CD4-positive, alpha-beta T cell treated with Interleukin-21 for 1 hour (primary cell): ENCODE measurements around the gene ZNF496.
"Not testable (repeated sequence)": the region's sequence is repeated elsewhere in the genome, so short reads cannot be mapped to it uniquely, and the experiment has no call there.

Experiments
- DNase-seq: peaks from one replicate; pipeline ENCODE4 v3.0.0-alpha.2; 2020

The ZNF496 gene

GRCh38 chr1:247331525-247332214 is at the start of gene ZNF496:
Gene ZNF496 (minus strand): TSS chr1:247331867. CDS start chr1:247329578, 2,289 bp downstream.
- peak; percentile 66 for DNase-seq

- DNase-seq, result no peak
These were observed 46.8 kb upstream of the ZNF496 start for GRCh38 chr1:247378334-247379073.

- DNase-seq, result not testable (repeated sequence)
These were observed 46.0 kb upstream of the ZNF496 start for GRCh38 chr1:247377656-247378055.

DNA sequence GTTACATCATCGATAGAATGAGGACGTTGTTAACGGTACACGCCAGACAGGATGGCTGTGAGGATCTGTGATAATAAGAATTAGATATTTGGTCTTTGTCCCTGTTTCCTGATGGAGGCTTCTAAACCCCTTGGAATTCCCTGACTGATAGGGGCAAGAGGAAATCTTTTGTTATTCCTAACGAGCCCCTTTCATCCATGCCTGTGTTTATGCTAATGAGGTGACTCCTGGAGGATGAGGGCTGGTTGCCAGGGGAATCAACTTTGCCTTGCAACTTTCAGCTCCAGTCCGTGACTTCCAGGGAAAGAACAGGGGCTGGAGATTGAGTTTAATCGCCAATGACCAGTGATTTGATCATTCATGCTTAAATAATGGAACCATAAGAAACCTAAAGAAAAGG is 45.0 kb upstream of the ZNF496 start:
- no peak for DNase-seq

DNA sequence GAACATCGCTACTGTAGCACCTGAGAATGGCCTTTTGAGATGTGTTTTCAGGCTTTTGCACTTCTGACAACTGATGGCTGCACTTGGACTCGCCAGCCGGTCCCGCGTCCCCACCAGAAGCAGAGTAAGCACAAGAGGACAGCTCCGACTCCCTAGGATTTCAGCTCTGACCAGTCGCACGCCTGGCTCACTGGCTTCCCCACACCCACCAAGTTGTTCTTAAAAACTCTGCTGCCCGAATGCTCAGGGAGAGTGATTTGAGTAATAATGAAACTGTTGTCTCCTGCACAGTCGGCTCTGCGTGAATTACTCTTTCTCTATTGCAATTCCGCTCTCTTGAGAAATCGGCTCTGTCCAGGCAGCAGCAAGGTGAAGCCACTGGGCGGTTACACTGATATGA is 44.1 kb upstream of the ZNF496 start:
- DNase-seq, result no peak

DNA sequence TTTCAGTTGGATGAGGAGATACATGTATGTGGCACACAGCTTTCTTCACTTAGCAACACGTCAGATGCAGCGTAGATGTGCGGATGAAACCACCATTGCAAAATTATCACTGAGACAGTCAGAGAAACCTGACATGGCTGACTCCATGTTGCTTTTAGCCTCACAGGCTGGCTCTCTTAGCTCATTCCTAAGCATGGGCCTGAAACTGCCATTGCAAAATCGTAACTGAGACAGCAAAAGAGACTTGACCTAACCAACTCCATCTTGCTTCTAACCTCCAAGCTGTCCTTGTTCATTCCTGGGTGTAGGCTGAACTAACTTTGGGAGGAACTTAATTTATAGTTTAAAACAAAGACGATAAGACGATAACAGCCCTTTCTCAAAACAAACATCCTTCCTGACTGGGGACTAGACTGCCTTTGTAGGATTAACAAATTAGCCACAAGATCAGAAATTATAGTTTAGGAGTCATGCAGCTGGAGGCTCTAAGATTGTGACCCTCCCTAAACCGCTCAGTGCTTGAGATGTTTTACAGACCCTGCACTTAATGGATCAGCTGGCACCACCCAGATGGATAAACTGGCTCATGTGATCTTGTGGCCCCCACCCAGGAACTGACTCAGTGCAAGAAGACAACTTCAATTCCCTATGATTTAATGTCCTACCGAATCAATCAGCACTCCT is 43.1 kb upstream of the ZNF496 start:
- DNase-seq, result not testable (repeated sequence)

DNA sequence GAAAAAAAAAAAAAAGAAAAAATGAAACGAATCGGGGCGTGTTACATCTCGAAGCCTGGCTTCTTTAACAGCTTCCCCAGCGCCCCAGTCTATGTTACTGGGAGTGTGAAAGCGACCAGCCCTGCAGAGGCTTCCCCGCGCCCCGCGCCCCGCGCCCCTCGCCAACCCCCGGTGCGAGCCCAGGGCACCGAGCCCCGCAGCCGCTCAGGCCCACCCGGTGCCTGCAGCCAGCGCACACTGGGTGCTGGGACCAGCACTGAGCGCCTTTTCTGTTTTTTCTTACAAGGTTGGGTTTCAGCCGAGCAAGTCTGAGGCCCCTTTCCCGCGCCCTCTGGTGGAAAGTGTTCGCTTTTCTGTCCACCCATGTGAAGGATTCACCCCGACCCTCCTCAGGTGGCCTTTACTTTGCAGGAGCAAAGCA is 42.1 kb upstream of the ZNF496 start:
- DNase-seq, result peak; percentile 54

GRCh38 chr1:247371801-247372259 is 40.2 kb upstream of the ZNF496 start:
- DNase-seq, result no peak

GRCh38 chr1:247370786-247371732 is 39.4 kb upstream of the ZNF496 start:
- no peak for DNase-seq

DNA sequence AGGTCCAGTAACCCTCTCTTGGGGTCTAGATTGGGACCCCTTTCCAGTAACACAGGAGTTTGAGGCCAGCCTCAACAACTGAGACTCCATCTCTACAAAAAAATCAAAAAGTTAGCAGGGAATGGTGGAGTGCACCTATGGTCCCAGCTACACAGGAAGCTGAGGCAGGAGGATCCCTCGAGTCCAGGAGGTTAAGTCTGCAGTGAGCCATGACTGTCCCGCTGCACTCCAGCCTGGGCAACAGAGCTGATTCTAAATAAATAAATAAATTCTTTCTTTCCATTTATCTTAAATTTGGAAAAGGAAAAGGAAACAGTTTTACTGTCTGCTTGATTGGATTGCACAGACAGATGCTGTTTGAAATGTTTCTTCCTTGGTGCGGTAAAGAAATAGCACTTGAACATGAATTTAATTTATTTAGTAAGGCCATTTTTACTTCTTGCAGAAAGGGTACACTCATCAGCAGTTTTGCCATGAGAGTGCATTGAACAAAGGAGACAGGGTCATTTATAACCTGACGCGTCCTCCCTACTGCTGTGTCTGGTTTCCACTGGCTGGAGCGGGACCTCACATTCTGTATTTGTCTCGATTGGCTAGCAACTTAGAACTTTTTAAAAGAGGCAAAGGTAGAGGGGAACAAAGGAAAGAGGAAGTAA is 37.0 kb upstream of the ZNF496 start:
- no peak for DNase-seq

GRCh38 chr1:247367786-247368422 is 36.2 kb upstream of the ZNF496 start:
- DNase-seq, result no peak

- no peak for DNase-seq
These were observed 35.4 kb upstream of the ZNF496 start for GRCh38 chr1:247366926-247367645.

GRCh38 chr1:247366345-247366744 is 34.7 kb upstream of the ZNF496 start:
- not testable (repeated sequence) for DNase-seq

DNA sequence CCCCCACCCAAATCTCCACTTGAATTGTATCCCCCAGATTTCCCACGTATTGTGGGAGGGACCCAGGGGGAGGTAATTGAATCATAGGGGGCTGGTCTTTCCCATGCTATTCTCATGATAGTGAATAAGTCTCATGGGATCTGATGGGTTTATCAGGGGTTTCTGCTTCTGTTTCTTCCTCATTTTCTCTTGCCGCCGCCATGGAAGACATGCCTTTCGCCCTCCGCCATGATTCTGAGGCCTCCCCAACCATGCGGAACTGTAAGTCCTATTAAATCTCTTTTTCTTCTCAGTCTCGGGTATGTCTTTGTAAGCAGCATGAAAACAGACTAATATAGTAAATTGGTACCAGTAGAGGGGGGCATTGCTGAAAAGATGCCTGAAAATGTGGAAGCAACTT is 33.4 kb upstream of the ZNF496 start:
- DNase-seq, result no peak

- DNase-seq, result not testable (repeated sequence)
These were observed 31.3 kb upstream of the ZNF496 start for GRCh38 chr1:247363000-247363399.

- DNase-seq, result no peak
These were observed 30.5 kb upstream of the ZNF496 start for GRCh38 chr1:247362153-247362552.

DNA sequence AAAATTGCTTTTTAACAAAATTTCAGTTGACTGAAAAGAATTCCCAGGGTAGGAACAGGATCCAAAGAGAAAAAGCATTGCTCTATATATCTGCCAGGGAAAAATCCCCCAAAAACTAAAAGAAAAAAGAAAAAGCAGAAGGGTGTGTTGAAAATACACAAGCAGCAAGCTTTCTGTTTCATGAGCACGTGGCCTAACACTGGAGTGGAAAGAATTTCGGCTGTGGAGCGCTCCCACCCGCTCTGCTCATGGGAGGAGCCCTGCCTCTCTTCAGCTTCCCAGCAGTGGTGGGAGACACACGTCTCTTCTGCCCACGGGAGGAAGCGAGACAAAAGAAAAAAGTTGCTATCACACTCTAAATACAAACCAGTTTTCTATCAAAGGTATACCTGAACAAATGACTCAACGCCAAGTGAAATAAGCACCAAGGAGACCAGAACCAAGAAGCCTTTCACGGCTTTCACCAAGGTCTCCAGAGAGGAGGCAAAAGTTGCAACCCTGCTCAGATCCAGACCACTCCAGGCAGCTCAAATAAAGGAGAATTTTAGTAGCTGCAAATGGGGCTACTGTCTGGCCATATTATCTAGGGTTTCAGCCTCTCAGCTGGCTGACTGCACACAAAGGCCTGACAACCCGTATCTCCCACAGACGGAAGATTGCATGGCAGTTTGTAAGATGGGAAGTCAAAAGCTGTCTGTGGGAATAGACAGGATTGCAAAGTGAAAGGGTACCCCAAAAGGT is 29.5 kb upstream of the ZNF496 start:
- DNase-seq, result no peak

- no peak for DNase-seq
These were observed 28.6 kb upstream of the ZNF496 start for GRCh38 chr1:247360116-247360898.

- DNase-seq, result no peak
These were observed 27.9 kb upstream of the ZNF496 start for GRCh38 chr1:247359559-247359958.
